ENCODE measurements around the gene COL27A1. TPM values are rescaled to one million over a fixed set of nuclear protein-coding genes. Genes with fewer than 3 reads are reported as not detected.
"Not testable (repeated sequence)": the region's sequence is repeated elsewhere in the genome, so short reads cannot be mapped to it uniquely, and the experiment has no call there.

COL27A1 gene
- total RNA-seq, 2 experiments from 2014 or later = 7.0 to 10.6 TPM

DNA sequence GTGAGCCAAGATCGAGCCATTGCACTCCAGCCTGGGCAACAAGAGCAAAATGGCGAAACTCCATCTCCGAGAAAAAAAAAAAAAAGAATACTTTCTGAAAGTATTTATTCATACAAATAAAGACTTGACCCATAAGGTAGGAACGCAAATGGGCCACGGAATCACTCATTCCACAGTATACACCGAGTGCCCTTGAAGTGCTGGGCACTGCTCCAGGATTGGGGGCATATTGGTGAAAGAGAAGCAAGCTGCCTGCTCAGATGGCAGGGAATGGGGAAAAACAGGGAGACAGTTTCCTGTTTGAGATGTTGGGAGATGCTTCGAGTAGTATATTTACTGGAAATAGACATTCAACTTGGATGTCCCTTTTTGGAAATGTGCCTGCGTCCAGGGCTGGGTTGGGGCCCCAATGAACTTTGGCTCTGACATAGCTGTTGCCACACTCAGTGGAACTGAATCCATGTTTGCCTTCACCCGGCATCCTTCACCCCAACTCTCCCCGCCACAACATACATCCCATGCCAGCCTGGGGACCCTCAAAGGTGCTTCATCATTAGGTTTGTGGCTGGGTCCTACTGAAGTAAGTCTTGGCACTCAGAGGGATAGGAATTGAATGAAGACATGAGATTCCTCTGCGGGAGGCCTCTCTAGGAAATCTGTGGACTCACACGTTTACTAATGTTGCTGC is 173.7 kb downstream of the COL27A1 start:
- H3K9me3 Mint-ChIP-seq; H3K27me3 Mint-ChIP-seq (ENCODE audit: low read depth); H3K4me1 Mint-ChIP-seq (ENCODE audit: low read depth); CTCF ChIA-PET; H3K4me3 Mint-ChIP-seq; H3K27ac Mint-ChIP-seq; DNase-seq; H3K36me3 Mint-ChIP-seq (ENCODE audit: low read depth); intact Hi-C loops (cut with micrococcal nuclease): not testable (repeated sequence)

DNA sequence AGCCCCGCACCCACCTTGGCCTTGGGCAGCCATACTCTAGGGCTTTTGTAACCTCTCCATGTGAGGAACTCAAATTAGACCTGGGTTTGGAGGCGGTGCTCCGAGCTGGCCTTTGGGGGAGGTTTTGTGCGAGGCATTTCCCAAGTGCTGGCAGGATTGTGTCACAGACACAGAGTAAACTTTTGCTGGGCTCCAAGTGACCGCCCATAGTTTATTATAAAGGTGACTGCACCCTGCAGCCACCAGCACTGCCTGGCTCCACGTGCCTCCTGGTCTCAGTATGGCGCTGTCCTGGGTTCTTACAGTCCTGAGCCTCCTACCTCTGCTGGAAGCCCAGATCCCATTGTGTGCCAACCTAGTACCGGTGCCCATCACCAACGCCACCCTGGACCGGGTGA is 174.3 kb downstream of the COL27A1 start, which contains the start of gene ORM2:
Gene ORM2 (plus strand): TSS at position 245 of the 398 bp plus-strand sequence. CDS start 36 bp downstream, at position 281.
- intact Hi-C loops (cut with micrococcal nuclease); H3K27ac Mint-ChIP-seq; H3K4me1 Mint-ChIP-seq (ENCODE audit: low read depth); H3K27me3 Mint-ChIP-seq (ENCODE audit: low read depth); H3K9me3 Mint-ChIP-seq; DNase-seq; CTCF ChIA-PET; H3K4me3 Mint-ChIP-seq; H3K36me3 Mint-ChIP-seq (ENCODE audit: low read depth): not testable (repeated sequence)

GRCh38 chr9:114330636-114331035 is 175.3 kb downstream of the COL27A1 start:
- peaks cover 12% of the 10 kb centered on the region for H3K36me3 Mint-ChIP-seq (ENCODE audit: low read depth)
- no peaks in the 10 kb centered on the region for H3K27me3 Mint-ChIP-seq (ENCODE audit: low read depth)
- H3K4me1 Mint-ChIP-seq (ENCODE audit: low read depth) = peaks cover 7% of the 10 kb centered on the region
- CTCF ChIA-PET = no interaction called here
- no peak overlapping the region for H3K4me3 Mint-ChIP-seq
- H3K27ac Mint-ChIP-seq = no peak overlapping the region
- no peaks in the 10 kb centered on the region for H3K9me3 Mint-ChIP-seq
- intact Hi-C loops (cut with micrococcal nuclease) = no loop called here
- no peak for DNase-seq

GRCh38 chr9:114331229-114332195 is 176.2 kb downstream of the COL27A1 start:
- H3K36me3 Mint-ChIP-seq (ENCODE audit: low read depth) = peaks cover 15% of the 10 kb centered on the region
- intact Hi-C loops (cut with micrococcal nuclease); CTCF ChIA-PET; H3K4me3 Mint-ChIP-seq; DNase-seq; H3K27ac Mint-ChIP-seq; H3K4me1 Mint-ChIP-seq (ENCODE audit: low read depth); H3K9me3 Mint-ChIP-seq; H3K27me3 Mint-ChIP-seq (ENCODE audit: low read depth): not testable (repeated sequence)

- CTCF ChIA-PET; intact Hi-C loops (cut with micrococcal nuclease); H3K4me1 Mint-ChIP-seq (ENCODE audit: low read depth); H3K27me3 Mint-ChIP-seq (ENCODE audit: low read depth); DNase-seq; H3K9me3 Mint-ChIP-seq; H3K27ac Mint-ChIP-seq; H3K4me3 Mint-ChIP-seq: not testable (repeated sequence)
- peaks cover 23% of the 10 kb centered on the region for H3K36me3 Mint-ChIP-seq (ENCODE audit: low read depth)
Observed at GRCh38 chr9:114332474-114333040, 177.2 kb downstream of the COL27A1 start.

DNA sequence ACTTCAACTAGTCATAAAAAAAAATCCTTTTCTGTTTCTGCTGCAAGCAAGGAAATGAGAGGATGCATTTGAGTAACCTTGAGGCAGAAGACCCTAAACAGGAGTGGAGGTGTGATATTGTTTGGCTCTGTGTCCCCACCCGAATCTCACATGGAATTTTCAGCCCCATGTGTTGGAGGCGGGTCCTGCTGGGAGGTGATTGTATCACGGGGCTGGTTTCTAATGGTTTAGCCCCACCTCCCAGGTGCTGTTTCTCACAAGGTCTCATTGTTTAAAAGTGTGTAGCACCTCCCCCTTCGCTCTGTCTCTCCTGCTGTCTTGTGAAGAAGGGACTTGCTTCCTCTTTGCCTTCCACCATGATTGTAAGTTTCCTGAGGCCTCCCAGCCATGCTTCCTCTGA is 178.4 kb downstream of the COL27A1 start:
- H3K9me3 Mint-ChIP-seq; H3K4me1 Mint-ChIP-seq (ENCODE audit: low read depth); H3K27ac Mint-ChIP-seq; H3K27me3 Mint-ChIP-seq (ENCODE audit: low read depth); intact Hi-C loops (cut with micrococcal nuclease); DNase-seq; H3K4me3 Mint-ChIP-seq; CTCF ChIA-PET: not testable (repeated sequence)
- peaks cover 29% of the 10 kb centered on the region for H3K36me3 Mint-ChIP-seq (ENCODE audit: low read depth)

DNA sequence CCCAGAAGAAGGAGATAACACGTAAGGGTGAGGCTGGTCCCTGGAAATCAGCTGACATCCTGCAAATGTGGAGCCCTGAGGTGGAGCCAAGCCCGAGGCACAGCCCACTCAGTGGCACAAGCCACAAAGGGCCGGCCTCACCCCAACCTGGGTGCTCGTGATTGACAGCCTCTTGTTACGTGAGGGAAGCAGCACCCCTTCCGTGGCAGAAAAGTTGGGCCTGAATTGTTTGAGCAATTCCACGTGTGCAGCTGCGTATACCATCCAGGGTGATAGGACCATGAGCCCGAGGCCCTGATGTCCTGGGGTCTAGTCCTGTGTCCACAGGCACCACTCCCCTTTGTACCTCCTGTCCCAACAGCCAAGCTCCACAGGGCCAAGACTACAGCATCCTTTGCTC is 179.2 kb downstream of the COL27A1 start:
- intact Hi-C loops (cut with micrococcal nuclease) = no loop called here
- CTCF ChIA-PET = no interaction called here
- peaks cover 36% of the 10 kb centered on the region for H3K36me3 Mint-ChIP-seq (ENCODE audit: low read depth)

DNA sequence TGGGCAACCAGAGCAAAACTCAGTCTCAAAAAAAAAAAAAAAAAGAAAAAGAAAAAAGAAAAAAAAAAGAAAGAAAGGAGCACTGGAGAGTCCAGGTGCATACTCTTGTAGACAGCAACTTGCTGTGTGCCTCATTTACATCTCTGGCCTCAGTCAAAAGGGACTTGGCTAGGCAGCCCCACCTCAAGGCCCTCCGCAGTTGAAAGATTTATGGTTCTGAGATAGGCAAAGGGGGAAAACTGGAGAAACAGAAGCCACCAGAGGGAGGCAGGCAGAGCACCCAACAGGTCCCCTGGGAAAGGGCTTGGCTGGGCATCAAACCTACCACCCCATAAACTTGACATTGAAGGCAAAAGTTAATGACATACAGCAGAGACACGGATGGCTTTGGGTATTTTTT is 180.4 kb downstream of the COL27A1 start:
- Mint-ChIP-seq H3K27ac (no peak overlapping the region), H3K36me3 (ENCODE audit: low read depth) (peaks cover 43% of the 10 kb centered on the region), H3K4me1 (ENCODE audit: low read depth) (peaks cover 12% of the 10 kb centered on the region), H3K9me3 (no peaks in the 10 kb centered on the region), H3K27me3 (ENCODE audit: low read depth) (no peaks in the 10 kb centered on the region), H3K4me3 (no peak overlapping the region)
- intact Hi-C loops (cut with micrococcal nuclease) = loop anchor here (5.0 kb wide), 1 partner anchor 37 kb away; no protein-coding TSS in a partner anchor
- no peak for DNase-seq
- CTCF ChIA-PET = no interaction called here

More for the DNA sequence above, 179.2 kb downstream of the COL27A1 start:
- H3K27me3 Mint-ChIP-seq (ENCODE audit: low read depth) = no peaks in the 10 kb centered on the region
- no peak overlapping the region for H3K27ac Mint-ChIP-seq
- H3K9me3 Mint-ChIP-seq = no peaks in the 10 kb centered on the region
- H3K4me1 Mint-ChIP-seq (ENCODE audit: low read depth) = peaks cover 12% of the 10 kb centered on the region
- DNase-seq = no peak
- no peak overlapping the region for H3K4me3 Mint-ChIP-seq

- Mint-ChIP-seq H3K4me3 (no peak overlapping the region), H3K4me1 (ENCODE audit: low read depth) (peaks cover 11% of the 10 kb centered on the region), H3K27me3 (ENCODE audit: low read depth) (no peaks in the 10 kb centered on the region), H3K36me3 (ENCODE audit: low read depth) (peaks cover 43% of the 10 kb centered on the region), H3K9me3 (no peaks in the 10 kb centered on the region), H3K27ac (no peak overlapping the region)
- intact Hi-C loops (cut with micrococcal nuclease) = loop anchor here (5.0 kb wide), 1 partner anchor 36 kb away; no protein-coding TSS in a partner anchor
- CTCF ChIA-PET = interaction anchor here (0.7 to 1.4 kb wide), 2 partner anchors 12 to 47 kb away, joined by 3 to 4 read pairs; no protein-coding TSS in a partner anchor
- DNase-seq = no peak
Observed at GRCh38 chr9:114336157-114336556, 180.8 kb downstream of the COL27A1 start.

- H3K36me3 Mint-ChIP-seq (ENCODE audit: low read depth) = peaks cover 50% of the 10 kb centered on the region
- peak overlapping the region; percentile 30 for H3K27ac Mint-ChIP-seq
- DNase-seq = no peak
- intact Hi-C loops (cut with micrococcal nuclease) = loop anchor here (5.0 kb wide), 1 partner anchor 35 kb away; no protein-coding TSS in a partner anchor
- no peaks in the 10 kb centered on the region for H3K9me3 Mint-ChIP-seq
- no peak overlapping the region for H3K4me3 Mint-ChIP-seq
- H3K4me1 Mint-ChIP-seq (ENCODE audit: low read depth) = peaks cover 12% of the 10 kb centered on the region
- no peaks in the 10 kb centered on the region for H3K27me3 Mint-ChIP-seq (ENCODE audit: low read depth)
- CTCF ChIA-PET = interaction anchor here (0.7 to 1.4 kb wide), 2 partner anchors 11 to 46 kb away, joined by 3 to 4 read pairs; no protein-coding TSS in a partner anchor
Observed at GRCh38 chr9:114336699-114337395, 181.5 kb downstream of the COL27A1 start.

- peaks cover 54% of the 10 kb centered on the region for H3K36me3 Mint-ChIP-seq (ENCODE audit: low read depth)
- H3K27me3 Mint-ChIP-seq (ENCODE audit: low read depth) = no peaks in the 10 kb centered on the region
- H3K9me3 Mint-ChIP-seq = no peaks in the 10 kb centered on the region
- no peak for DNase-seq
- intact Hi-C loops (cut with micrococcal nuclease) = loop anchor here (5.0 kb wide), 1 partner anchor 34 kb away; no protein-coding TSS in a partner anchor
- H3K4me1 Mint-ChIP-seq (ENCODE audit: low read depth) = peaks cover 12% of the 10 kb centered on the region
- H3K4me3 Mint-ChIP-seq = no peak overlapping the region
- CTCF ChIA-PET = interaction anchor here (0.6 to 3.7 kb wide), 13 partner anchors 9 to 1181 kb away, joined by 3 to 46 read pairs (median 4); partner anchors contain the start of gene AKNA
- H3K27ac Mint-ChIP-seq = peak overlapping the region; percentile 43
Observed at GRCh38 chr9:114338187-114338586, 182.8 kb downstream of the COL27A1 start.

All from activated naive CD4-positive, alpha-beta T cell treated with anti-CD3 and anti-CD28 coated beads for 36 hours (primary cell).